Astrocyte of the spinal cord (primary cell): ENCODE results near the gene STX19.
"Not testable (repeated sequence)": the region's sequence is repeated elsewhere in the genome, so short reads cannot be mapped to it uniquely, and the experiment has no call there.

Experiments used
- DNase-seq: peaks from one replicate; pipeline ENCODE4 v3.0.0; 2011; ENCODE audit warnings: low read depth, low spot score
- H3K4me3 ChIP-seq: 2 replicates; pipeline ENCODE4 v1.5.1; 2011; ENCODE audit warnings: low read depth, mild to moderate bottlenecking, low read length, moderate library complexity
- in situ Hi-C: cut with HindIII; loops from 2 replicates; pipeline ENCODE4 v1.10.0; 2017; ENCODE audit warnings: low sequenced_read_pairs
- TF ChIP-seq, protein P1 (sequence below): IDR thresholded peaks from 2 replicates; pipeline ENCODE4 v1.5.1; 2012; ENCODE audit warnings: low read depth, mild to moderate bottlenecking, low read length, inconsistent platforms

The STX19 gene

DNA sequence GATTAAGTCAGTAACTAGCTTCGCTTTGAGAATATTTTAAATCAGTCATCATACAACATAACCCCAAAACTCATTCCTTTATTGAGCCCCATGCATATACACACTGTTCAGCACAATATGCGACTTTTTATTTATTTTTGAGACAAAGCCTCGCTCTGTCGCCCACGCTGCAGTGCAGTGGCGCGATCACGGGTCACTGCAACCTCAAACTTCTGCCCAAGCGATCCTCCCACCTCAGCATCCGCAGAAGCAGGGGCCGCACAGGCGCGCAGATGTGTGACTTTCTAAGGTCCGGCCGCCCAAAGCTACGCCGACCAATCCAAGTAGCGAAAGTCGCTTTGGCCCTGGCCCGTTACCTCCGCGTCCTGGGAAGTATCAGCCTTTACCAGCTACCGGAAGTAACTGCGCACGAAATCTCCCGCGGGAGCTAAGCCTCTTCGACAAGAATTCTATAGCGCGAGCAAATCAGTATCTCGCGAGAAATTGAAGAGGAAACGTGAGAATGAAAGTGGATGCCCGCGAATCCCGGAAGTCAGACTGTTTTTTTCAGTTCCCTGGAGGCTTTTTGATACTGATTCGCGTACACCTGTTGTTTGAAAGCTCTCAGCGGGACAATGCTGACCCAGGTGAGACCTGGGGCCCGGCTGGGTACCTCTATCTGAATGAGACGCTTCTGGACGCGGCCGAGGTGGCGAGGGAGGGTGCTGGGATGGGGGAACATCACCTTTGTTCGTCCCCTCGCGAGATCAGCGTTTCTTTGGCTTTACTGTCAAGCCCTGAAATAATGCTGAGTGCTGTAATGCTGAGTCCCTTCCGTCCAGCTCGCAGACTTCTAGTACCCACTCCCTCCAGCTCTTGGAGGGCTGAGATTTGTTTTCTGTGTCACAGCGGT is 34.4 kb upstream of the STX19 start, which contains the start of the genes DHFR2 and NSUN3:
DHFR2 (minus strand) TSS at position 404 of the 892 bp plus-strand sequence. CDS start 1,405 bp downstream, outside the sequence.
NSUN3 (plus strand) TSS at position 549 of the 892 bp plus-strand sequence; CDS start at position 615, 66 bp downstream.
- peak; percentile 98 for DNase-seq
- in situ Hi-C loops, result no loop called here
- H3K4me3 ChIP-seq, result peak within 1 kb of the TSS; percentile 87
- TF ChIP-seq, protein P1, sequence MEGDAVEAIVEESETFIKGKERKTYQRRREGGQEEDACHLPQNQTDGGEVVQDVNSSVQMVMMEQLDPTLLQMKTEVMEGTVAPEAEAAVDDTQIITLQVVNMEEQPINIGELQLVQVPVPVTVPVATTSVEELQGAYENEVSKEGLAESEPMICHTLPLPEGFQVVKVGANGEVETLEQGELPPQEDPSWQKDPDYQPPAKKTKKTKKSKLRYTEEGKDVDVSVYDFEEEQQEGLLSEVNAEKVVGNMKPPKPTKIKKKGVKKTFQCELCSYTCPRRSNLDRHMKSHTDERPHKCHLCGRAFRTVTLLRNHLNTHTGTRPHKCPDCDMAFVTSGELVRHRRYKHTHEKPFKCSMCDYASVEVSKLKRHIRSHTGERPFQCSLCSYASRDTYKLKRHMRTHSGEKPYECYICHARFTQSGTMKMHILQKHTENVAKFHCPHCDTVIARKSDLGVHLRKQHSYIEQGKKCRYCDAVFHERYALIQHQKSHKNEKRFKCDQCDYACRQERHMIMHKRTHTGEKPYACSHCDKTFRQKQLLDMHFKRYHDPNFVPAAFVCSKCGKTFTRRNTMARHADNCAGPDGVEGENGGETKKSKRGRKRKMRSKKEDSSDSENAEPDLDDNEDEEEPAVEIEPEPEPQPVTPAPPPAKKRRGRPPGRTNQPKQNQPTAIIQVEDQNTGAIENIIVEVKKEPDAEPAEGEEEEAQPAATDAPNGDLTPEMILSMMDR, result no peak

DNA sequence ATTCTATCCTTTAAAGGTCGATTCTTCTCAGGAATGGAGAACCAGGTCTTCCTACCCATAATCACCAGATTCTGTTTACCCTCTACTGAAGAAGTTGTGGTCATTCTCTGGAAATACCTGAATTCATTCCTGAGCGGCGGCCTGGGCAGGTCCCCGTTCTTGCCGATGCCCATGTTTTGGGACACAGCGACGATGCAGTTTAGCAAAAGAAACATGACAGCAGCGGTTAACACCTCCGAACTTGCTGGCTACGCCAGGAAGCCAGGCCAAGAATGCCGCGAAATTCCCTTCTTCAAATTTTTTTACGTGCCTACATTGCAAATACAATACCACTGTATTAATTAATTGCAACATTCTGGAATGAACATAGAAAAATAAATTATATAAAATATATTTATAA is 32.9 kb upstream of the STX19 start:
- no peak for DNase-seq
- in situ Hi-C loops, result no loop called here
- TF ChIP-seq, protein P1, result no peak

DNA sequence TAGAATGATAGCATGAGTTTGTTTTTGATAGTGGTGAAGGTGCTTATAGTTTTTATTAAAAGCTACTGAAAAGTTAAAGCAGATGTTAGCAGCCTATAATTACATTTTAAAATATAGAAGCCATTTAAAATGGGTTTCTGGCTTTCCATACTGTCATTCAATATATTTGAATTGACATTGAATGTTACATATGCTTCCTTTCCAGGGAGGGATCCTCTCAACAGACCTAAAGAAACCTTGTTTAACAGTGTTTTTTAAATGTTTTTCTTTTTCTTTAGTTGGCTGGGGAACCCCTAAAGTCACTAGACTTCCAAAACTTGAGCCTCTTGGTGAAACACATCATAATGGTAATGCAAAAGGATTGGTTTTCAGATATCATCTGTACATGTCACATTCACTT is 22.1 kb upstream of the STX19 start:
- TF ChIP-seq, protein P1, result no peak
- no peak for DNase-seq
- in situ Hi-C loops, result no loop called here
- no peak overlapping the region for H3K4me3 ChIP-seq

More for the DNA sequence above, 32.9 kb upstream of the STX19 start:
- no peak overlapping the region for H3K4me3 ChIP-seq

DNA sequence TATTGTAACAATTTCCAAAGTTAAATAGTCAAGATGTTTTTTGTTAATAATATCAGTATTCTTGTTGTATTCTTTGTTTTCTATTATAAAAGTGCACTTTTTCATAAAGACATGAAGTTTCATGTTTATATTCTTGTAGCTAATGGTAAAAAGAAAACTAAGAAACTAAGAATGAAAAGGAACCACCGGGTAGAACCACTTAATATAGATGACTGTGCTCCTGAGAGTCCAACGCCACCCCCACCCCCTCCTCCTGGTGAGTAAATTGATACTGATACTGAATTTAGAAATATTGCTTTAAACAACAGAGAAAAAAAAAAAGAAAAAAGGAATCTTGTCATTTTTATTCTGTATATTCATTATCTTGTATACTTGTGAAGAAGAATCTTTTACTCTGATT is 20.9 kb upstream of the STX19 start:
- in situ Hi-C loops, result no loop called here
- no peak overlapping the region for H3K4me3 ChIP-seq
- no peak for DNase-seq
- TF ChIP-seq, protein P1, result no peak

DNA sequence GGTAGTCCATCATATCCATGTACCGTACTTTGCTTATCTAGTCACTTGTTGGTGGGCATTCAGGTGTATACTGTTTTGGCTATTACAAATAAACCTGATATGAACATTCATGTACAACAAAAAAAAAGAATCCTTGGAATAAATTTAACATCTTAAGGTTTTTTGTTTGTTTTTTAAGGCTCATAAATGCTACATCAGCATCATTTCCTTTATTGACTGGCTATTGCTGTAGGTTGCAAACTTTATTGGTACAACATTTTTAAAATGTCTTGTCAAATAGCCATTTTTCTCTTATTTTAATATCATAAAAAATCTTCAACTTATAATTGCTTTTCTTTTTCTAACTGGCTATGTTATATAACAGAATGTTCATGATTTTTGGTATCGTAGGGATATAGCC is 18.1 kb upstream of the STX19 start:
- in situ Hi-C loops, result no loop called here
- H3K4me3 ChIP-seq, result no peak overlapping the region
- TF ChIP-seq, protein P1, result no peak
- DNase-seq, result no peak

DNA sequence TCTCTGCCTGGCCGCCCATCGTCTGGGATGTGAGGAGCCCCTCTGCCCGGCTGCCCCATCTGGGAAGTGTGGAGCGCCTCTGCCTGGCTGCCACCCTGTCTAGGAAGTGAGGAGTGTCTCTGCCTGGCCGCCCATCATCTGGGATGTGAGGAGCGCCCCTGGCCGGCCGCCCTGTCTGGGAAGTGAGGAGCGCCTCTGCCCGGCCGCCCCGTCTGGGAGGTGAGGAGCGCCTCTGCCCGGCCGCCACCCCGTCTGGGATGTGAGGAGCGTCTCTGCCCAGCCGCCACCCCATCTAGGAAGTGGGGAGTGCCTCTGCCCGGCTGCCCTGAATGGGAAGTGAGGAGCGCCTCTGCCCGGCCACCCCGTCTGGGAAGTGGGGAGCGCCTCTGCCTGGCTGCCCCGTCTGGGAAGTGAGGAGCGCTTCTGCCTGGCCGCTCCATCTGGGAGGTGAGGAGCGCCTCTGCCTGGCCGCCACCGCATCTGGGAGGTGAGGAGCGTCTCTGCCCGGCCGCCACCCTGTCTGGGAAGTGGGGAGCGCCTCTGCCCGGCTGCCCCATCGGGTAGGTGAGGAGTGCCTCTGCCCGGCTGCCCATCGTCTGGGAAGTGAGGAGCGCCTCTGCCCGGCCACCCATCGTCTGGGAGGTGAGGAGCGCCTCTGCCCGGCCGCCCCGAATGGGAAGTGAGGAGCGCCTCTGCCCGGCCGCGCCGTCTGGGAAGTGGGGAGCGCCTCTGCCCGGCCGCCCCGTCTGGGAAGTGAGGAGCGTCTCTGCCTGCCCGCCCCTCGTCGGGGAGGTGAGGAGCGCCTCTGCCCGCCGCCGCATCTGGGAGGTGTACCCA is 15.9 kb upstream of the STX19 start:
- in situ Hi-C loops, DNase-seq, H3K4me3 ChIP-seq: not testable (repeated sequence)
